ENCODE data around the gene ZDHHC14. TPM values are rescaled to one million over a fixed set of nuclear protein-coding genes. Genes with fewer than 3 reads are reported as not detected.

The ZDHHC14 gene
- total RNA-seq, 1 experiment from 2014 or later = 1.7 TPM

DNA sequence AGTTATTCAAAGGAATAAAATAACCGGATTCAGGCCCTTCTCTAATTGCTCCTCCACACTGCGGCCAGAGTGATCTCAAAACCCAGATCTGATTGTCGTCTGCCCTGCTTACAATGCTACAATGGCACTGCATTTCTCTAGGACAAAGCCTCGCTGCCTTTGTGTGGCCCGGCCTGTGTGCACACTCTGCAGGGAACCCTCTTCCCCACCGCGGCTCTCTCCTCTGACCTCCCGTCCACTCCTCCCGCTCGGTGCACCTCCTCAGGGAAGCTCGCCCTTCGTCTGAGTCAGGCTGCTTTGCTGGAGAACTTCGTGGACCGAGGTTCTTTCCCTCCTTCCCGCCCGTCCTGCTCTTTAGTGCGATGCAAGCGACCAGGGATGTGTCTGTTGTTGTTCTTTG is 340.4 kb downstream of the ZDHHC14 start:
- H3K4me3 Mint-ChIP-seq = no peak overlapping the region; a peak in 1 of 5 replicates
- Histone ChIP-seq H2AK5ac (ENCODE audit: insufficient read length, low read length) (no peak overlapping the region), H4K8ac (replicated peaks; ENCODE audit: insufficient read length, low read depth, low read length) (no peak overlapping the region), H2BK5ac (ENCODE audit: insufficient read length, low read length) (no peak overlapping the region), H4K5ac (ENCODE audit: insufficient read length, low read depth, low read length) (no peak overlapping the region), H2BK15ac (ENCODE audit: low read depth, low read length) (no peak overlapping the region), H3K18ac (ENCODE audit: insufficient read length, low read depth, low read length) (no peak overlapping the region), H3K79me1 (ENCODE audit: insufficient read depth, low read depth, low read length, poor library complexity, severe bottlenecking) (no peaks in the 10 kb centered on the region), H3K14ac (ENCODE audit: insufficient read depth, low read length) (no peak overlapping the region), H2BK20ac (ENCODE audit: low read depth, low read length, poor library complexity, severe bottlenecking) (no peak overlapping the region), H3K23me2 (ENCODE audit: insufficient read length, low read depth, low read length, poor library complexity, severe bottlenecking) (no peaks in the 10 kb centered on the region), H4K20me1 (ENCODE audit: control insufficient read depth, insufficient read depth, insufficient read length) (no peaks in the 10 kb centered on the region), H3K9ac (ENCODE audit: extremely low read depth, insufficient read length, low read length) (no peak overlapping the region), H3K4me2 (ENCODE audit: insufficient read depth, insufficient read length, low read length) (no peak overlapping the region), H3K27me3 (ENCODE audit: insufficient read depth, low read length) (no peaks in the 10 kb centered on the region), H2BK120ac (ENCODE audit: low read depth, low read length, poor library complexity, severe bottlenecking) (no peak overlapping the region), H3K4me1 (ENCODE audit: insufficient read depth, low read length) (no peaks in the 10 kb centered on the region), H3K9me3 (ENCODE audit: control insufficient read depth, low read depth, low read length) (peaks cover 8% of the 10 kb centered on the region), H3K56ac (ENCODE audit: insufficient read length, low read depth, low read length) (no peak overlapping the region), H3K27ac (ENCODE audit: insufficient read length, low read depth, low read length) (no peak overlapping the region), H3K4ac (ENCODE audit: low read depth, low read length) (no peak overlapping the region), H3K23ac (ENCODE audit: insufficient read length, low read depth, low read length) (no peak overlapping the region), H4K91ac (ENCODE audit: insufficient read length, low read depth, low read length) (no peak overlapping the region), H3K79me2 (ENCODE audit: insufficient read depth, low read length) (no peaks in the 10 kb centered on the region), H2AFZ (ENCODE audit: low read length) (no peak overlapping the region), H3T11ph (ENCODE audit: low read length) (no peak overlapping the region), H2BK12ac (ENCODE audit: insufficient read length, low read depth, low read length) (no peak overlapping the region)
- TF ChIP-seq, protein P1, sequence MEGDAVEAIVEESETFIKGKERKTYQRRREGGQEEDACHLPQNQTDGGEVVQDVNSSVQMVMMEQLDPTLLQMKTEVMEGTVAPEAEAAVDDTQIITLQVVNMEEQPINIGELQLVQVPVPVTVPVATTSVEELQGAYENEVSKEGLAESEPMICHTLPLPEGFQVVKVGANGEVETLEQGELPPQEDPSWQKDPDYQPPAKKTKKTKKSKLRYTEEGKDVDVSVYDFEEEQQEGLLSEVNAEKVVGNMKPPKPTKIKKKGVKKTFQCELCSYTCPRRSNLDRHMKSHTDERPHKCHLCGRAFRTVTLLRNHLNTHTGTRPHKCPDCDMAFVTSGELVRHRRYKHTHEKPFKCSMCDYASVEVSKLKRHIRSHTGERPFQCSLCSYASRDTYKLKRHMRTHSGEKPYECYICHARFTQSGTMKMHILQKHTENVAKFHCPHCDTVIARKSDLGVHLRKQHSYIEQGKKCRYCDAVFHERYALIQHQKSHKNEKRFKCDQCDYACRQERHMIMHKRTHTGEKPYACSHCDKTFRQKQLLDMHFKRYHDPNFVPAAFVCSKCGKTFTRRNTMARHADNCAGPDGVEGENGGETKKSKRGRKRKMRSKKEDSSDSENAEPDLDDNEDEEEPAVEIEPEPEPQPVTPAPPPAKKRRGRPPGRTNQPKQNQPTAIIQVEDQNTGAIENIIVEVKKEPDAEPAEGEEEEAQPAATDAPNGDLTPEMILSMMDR (conservative IDR thresholded peaks at IDR 0.05) = no peak
- peak overlapping the region; percentile 30 to 76 (median 63); a peak in 3 of 7 replicates for H3K27ac Mint-ChIP-seq
- H3K9me3 Mint-ChIP-seq = peaks cover 14 to 21% of the 10 kb centered on the region in 2 experiments
- no peak for DNase-seq
- H3K27me3 Mint-ChIP-seq (ENCODE audit: low read depth) = peaks cover 11% of the 10 kb centered on the region
- H3K4me1 Mint-ChIP-seq = peaks cover 18 to 20% of the 10 kb centered on the region in 2 experiments
- peaks cover 0 to 19% (median 9%) of the 10 kb centered on the region in 3 experiments; a peak in 5 of 7 replicates for H3K36me3 Mint-ChIP-seq (ENCODE audit: insufficient read depth in 1 of 3, low read depth in 3 of 3)
- WGBS (ENCODE audit: extremely low coverage, insufficient read length, low lambda C conversion rate) = no CpG with 5 or more reads among the region's 18 CpGs

Measured in H9 (cell line).